ENCODE measurements around the gene PRKCE. TPM values are rescaled to one million over a fixed set of nuclear protein-coding genes. Genes with fewer than 3 reads are reported as not detected.

PRKCE gene
- total and polyA plus RNA-seq, 4 donors, result 2.5 to 38.6 (median 5.8) TPM

DNA sequence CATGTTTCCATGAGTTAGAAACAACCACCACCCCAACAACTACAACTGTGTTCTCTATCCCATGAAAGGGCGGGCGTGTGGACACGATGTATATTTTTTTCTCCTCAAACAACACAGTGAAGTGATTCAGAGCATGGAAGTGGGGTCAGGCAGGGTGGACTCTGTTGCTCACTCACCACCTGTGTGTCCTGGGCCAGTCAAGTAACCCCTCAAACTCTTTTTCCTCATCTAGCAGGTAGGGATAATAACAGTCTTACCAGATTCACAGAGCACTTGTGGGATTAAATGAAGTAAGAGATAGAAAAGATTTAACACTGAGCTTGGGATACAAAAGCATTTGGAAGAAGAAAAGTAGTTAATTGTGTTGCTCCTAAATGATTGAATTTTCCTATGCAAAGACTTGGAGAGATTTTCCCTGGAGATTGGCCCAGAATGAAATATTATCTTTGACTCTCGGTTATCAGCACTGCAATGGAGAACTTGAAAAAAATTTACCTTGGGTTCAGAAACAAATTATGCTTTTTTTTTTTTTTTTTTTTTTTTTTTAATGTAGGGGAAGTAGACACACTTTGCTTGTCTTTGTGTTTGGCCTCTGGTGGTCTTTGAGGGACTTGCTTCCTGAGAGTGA lies 483.9 kb downstream of the PRKCE start:
- H3K9me3 ChIP-seq (ENCODE audit: control insufficient read depth in 4 of 4, low read length in 3 of 4), result no peaks in the 10 kb centered on the region
- no peaks in the 10 kb centered on the region for H3K36me3 ChIP-seq (ENCODE audit: control insufficient read depth in 4 of 4, insufficient read depth in 3 of 4, low read depth in 1 of 4, low read length in 3 of 4)
- no peak overlapping the region for H3K27ac ChIP-seq (ENCODE audit: low read depth in 1 of 2, low read length in 2 of 2)
- no peaks in the 10 kb centered on the region for H3K27me3 ChIP-seq (ENCODE audit: control insufficient read depth in 4 of 4, insufficient read depth in 4 of 4, low read length in 3 of 4)
- H3K4me1 ChIP-seq (ENCODE audit: control insufficient read depth in 4 of 4, insufficient read depth in 4 of 4, low read length in 3 of 4), result peaks cover 0 to 4% (median 1%) of the 10 kb centered on the region in 4 donors
- H3K9ac ChIP-seq (ENCODE audit: low read depth in 1 of 2, low read length in 2 of 2), result no peak overlapping the region
- no peak overlapping the region for H3K4me3 ChIP-seq (ENCODE audit: low read depth in 1 of 3, low read length in 3 of 3)
- no peak for DNase-seq (ENCODE audit: low spot score)
- 90% methylated on average over 4 of the region's 4 CpGs for WGBS
- no peak for TF ChIP-seq ZBTB33 (IDR thresholded peaks at IDR 0.05)
- TF ChIP-seq GABPA (IDR thresholded peaks at IDR 0.05 in 1 of 2, conservative IDR thresholded peaks at IDR 0.05 in 1 of 2), result no peak
- no peak for TF ChIP-seq JUND (IDR thresholded peaks at IDR 0.05)
- TF ChIP-seq FOXA2 (IDR thresholded peaks at IDR 0.05), result no peak
- TF ChIP-seq, protein P1, sequence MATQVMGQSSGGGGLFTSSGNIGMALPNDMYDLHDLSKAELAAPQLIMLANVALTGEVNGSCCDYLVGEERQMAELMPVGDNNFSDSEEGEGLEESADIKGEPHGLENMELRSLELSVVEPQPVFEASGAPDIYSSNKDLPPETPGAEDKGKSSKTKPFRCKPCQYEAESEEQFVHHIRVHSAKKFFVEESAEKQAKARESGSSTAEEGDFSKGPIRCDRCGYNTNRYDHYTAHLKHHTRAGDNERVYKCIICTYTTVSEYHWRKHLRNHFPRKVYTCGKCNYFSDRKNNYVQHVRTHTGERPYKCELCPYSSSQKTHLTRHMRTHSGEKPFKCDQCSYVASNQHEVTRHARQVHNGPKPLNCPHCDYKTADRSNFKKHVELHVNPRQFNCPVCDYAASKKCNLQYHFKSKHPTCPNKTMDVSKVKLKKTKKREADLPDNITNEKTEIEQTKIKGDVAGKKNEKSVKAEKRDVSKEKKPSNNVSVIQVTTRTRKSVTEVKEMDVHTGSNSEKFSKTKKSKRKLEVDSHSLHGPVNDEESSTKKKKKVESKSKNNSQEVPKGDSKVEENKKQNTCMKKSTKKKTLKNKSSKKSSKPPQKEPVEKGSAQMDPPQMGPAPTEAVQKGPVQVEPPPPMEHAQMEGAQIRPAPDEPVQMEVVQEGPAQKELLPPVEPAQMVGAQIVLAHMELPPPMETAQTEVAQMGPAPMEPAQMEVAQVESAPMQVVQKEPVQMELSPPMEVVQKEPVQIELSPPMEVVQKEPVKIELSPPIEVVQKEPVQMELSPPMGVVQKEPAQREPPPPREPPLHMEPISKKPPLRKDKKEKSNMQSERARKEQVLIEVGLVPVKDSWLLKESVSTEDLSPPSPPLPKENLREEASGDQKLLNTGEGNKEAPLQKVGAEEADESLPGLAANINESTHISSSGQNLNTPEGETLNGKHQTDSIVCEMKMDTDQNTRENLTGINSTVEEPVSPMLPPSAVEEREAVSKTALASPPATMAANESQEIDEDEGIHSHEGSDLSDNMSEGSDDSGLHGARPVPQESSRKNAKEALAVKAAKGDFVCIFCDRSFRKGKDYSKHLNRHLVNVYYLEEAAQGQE (IDR thresholded peaks at IDR 0.05), result no peak

DNA sequence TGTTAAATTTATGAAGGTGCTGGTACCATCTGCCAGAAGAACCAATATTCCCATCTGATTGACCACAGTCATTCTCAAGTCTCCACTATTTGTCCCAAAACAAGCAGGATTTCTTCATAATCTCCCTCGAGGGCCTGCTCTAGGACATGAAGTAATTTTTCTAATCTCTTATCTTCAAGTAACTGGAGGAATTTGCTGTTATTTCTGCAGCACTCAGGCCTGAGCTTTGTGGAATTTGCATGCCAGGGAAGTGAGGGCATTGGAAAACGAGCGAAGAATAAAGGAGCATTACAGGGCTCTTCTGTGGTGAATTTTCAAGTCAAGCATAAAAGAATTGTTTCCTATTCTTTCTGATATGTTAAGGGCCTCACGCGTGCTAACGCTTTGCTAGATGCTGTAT lies 484.5 kb downstream of the PRKCE start:
- Histone ChIP-seq H3K36me3 (ENCODE audit: control insufficient read depth in 4 of 4, insufficient read depth in 3 of 4, low read depth in 1 of 4, low read length in 3 of 4) (no peaks in the 10 kb centered on the region), H3K27me3 (ENCODE audit: control insufficient read depth in 4 of 4, insufficient read depth in 4 of 4, low read length in 3 of 4) (no peaks in the 10 kb centered on the region), H3K9me3 (ENCODE audit: control insufficient read depth in 4 of 4, low read length in 3 of 4) (no peaks in the 10 kb centered on the region), H3K9ac (ENCODE audit: low read depth in 1 of 2, low read length in 2 of 2) (no peak overlapping the region), H3K27ac (ENCODE audit: low read depth in 1 of 2, low read length in 2 of 2) (no peak overlapping the region), H3K4me3 (ENCODE audit: low read depth in 1 of 3, low read length in 3 of 3) (no peak overlapping the region), H3K4me1 (ENCODE audit: control insufficient read depth in 4 of 4, insufficient read depth in 4 of 4, low read length in 3 of 4) (peaks cover 0 to 4% (median 1%) of the 10 kb centered on the region in 4 donors)
- 73% methylated on average over 6 of the region's 6 CpGs for WGBS
- DNase-seq (ENCODE audit: low spot score), result no peak
- no peak for TF ChIP-seq MAX (IDR thresholded peaks at IDR 0.05)
- no peak for TF ChIP-seq HNF4G (IDR thresholded peaks at IDR 0.05)
- TF ChIP-seq RAD21 (IDR thresholded peaks at IDR 0.05), result peak in 1 of 2 donors; percentile 14
- TF ChIP-seq ZBTB33 (IDR thresholded peaks at IDR 0.05), result no peak
- TF ChIP-seq, protein P2, sequence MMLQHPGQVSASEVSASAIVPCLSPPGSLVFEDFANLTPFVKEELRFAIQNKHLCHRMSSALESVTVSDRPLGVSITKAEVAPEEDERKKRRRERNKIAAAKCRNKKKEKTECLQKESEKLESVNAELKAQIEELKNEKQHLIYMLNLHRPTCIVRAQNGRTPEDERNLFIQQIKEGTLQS (IDR thresholded peaks at IDR 0.05), result no peak
- TF ChIP-seq, protein P3, sequence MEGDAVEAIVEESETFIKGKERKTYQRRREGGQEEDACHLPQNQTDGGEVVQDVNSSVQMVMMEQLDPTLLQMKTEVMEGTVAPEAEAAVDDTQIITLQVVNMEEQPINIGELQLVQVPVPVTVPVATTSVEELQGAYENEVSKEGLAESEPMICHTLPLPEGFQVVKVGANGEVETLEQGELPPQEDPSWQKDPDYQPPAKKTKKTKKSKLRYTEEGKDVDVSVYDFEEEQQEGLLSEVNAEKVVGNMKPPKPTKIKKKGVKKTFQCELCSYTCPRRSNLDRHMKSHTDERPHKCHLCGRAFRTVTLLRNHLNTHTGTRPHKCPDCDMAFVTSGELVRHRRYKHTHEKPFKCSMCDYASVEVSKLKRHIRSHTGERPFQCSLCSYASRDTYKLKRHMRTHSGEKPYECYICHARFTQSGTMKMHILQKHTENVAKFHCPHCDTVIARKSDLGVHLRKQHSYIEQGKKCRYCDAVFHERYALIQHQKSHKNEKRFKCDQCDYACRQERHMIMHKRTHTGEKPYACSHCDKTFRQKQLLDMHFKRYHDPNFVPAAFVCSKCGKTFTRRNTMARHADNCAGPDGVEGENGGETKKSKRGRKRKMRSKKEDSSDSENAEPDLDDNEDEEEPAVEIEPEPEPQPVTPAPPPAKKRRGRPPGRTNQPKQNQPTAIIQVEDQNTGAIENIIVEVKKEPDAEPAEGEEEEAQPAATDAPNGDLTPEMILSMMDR (IDR thresholded peaks at IDR 0.05; ENCODE audit: low read depth, low read length, missing input control), result no peak
- TF ChIP-seq SP1 (IDR thresholded peaks at IDR 0.05), result no peak
- TF ChIP-seq, protein P1 (IDR thresholded peaks at IDR 0.05), result no peak
- no peak for TF ChIP-seq HNF4A (conservative IDR thresholded peaks at IDR 0.05)
- no peak for TF ChIP-seq GABPA (IDR thresholded peaks at IDR 0.05 in 1 of 2, conservative IDR thresholded peaks at IDR 0.05 in 1 of 2)
- peak; percentile 50 for TF ChIP-seq NR2F2 (IDR thresholded peaks at IDR 0.05)
- TF ChIP-seq JUND (IDR thresholded peaks at IDR 0.05), result no peak
- no peak for TF ChIP-seq YY1 (IDR thresholded peaks at IDR 0.05)
- TF ChIP-seq EGR1 (IDR thresholded peaks at IDR 0.05; ENCODE audit: low read depth in 2 of 2), result no peak

All from liver (tissue), 9 donors.